Mesothelial cell of epicardium (in vitro differentiated cells): ENCODE measurements around the gene ATCAY. TPM values are rescaled to one million over a fixed set of nuclear protein-coding genes. Genes with fewer than 3 reads are reported as not detected.

ENCODE experiments used
- DNase-seq, 2 experiments: peaks; one replicate each; pipeline ENCODE4 v3.0.0; 2021; ENCODE audit warnings: low spot score in 2 of 2; ENCODE audit not compliant: unreplicated experiment in 2 of 2
- H3K27ac Mint-ChIP-seq: 2 replicates; pipeline ENCODE4 v1.8.0; 2021; ENCODE audit warnings: mixed read lengths
- H3K27me3 Mint-ChIP-seq: 2 replicates; pipeline ENCODE4 v1.8.0; 2021; ENCODE audit warnings: low read depth, mixed read lengths
- H3K36me3 Mint-ChIP-seq: 2 replicates; pipeline ENCODE4 v1.8.0; 2021; ENCODE audit warnings: mixed read lengths
- H3K4me1 Mint-ChIP-seq: 2 replicates; pipeline ENCODE4 v1.8.0; 2021; ENCODE audit warnings: mixed read lengths
- H3K4me3 Mint-ChIP-seq: 2 replicates; pipeline ENCODE4 v1.8.0; 2021; ENCODE audit warnings: mild to moderate bottlenecking, moderate library complexity, mixed read lengths
- H3K9me3 Mint-ChIP-seq: 2 replicates; pipeline ENCODE4 v1.8.0; 2021; ENCODE audit warnings: mixed read lengths
- total RNA-seq: library from RNA; stranded (reverse); gene quantifications from 3 replicates; pipeline ENCODE4 v1.2.1, GENCODE V29; 2021
- TF ChIP-seq, protein P1 (sequence below): fragments of 200-600 bp; sonication (generic); IDR thresholded peaks from one replicate; pipeline ENCODE4 v1.5.0; 2021; ENCODE audit warnings: antibody characterized with exemption; ENCODE audit not compliant: unreplicated experiment

The ATCAY gene
- total RNA-seq, 1 donor from 2014 or later, result not detected

GRCh38 chr19:3897936-3898335 is 17.5 kb downstream of the ATCAY start:
- Mint-ChIP-seq H3K36me3 (no peaks in the 10 kb centered on the region), H3K4me1 (no peaks in the 10 kb centered on the region), H3K27ac (no peak overlapping the region), H3K4me3 (no peak overlapping the region), H3K27me3 (peaks cover 4% of the 10 kb centered on the region), H3K9me3 (peaks cover 7% of the 10 kb centered on the region)
- DNase-seq, result no peak
- TF ChIP-seq, protein P1, sequence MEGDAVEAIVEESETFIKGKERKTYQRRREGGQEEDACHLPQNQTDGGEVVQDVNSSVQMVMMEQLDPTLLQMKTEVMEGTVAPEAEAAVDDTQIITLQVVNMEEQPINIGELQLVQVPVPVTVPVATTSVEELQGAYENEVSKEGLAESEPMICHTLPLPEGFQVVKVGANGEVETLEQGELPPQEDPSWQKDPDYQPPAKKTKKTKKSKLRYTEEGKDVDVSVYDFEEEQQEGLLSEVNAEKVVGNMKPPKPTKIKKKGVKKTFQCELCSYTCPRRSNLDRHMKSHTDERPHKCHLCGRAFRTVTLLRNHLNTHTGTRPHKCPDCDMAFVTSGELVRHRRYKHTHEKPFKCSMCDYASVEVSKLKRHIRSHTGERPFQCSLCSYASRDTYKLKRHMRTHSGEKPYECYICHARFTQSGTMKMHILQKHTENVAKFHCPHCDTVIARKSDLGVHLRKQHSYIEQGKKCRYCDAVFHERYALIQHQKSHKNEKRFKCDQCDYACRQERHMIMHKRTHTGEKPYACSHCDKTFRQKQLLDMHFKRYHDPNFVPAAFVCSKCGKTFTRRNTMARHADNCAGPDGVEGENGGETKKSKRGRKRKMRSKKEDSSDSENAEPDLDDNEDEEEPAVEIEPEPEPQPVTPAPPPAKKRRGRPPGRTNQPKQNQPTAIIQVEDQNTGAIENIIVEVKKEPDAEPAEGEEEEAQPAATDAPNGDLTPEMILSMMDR, result no peak

DNA sequence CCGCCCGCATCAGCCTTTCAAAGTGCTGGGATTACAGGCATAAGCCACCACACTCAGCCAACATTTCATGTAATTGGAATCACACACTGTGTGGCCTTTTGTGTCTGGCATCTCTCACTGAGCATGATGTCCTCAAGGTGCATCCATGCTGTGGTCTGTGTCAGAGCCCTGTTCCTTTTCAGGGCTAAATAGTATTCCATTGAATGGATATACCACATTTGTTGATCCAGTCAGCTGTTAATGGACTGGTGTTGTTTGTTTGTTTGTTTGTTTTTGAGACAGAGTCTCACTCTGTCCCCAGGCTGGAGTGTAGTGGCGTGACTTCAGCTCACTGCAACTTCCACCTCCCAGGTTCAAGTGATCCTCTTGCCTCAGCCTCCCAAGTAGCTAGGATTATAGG is 17.9 kb downstream of the ATCAY start:
- Mint-ChIP-seq H3K9me3 (peaks cover 7% of the 10 kb centered on the region), H3K27me3 (peaks cover 4% of the 10 kb centered on the region), H3K4me1 (no peaks in the 10 kb centered on the region), H3K4me3 (no peak overlapping the region), H3K36me3 (no peaks in the 10 kb centered on the region), H3K27ac (no peak overlapping the region)
- TF ChIP-seq, protein P1, result no peak
- DNase-seq, result no peak

GRCh38 chr19:3899531-3900294 is 19.2 kb downstream of the ATCAY start:
- Mint-ChIP-seq H3K4me3 (no peak overlapping the region), H3K36me3 (no peaks in the 10 kb centered on the region), H3K27ac (no peak overlapping the region), H3K27me3 (peaks cover 4% of the 10 kb centered on the region), H3K9me3 (peaks cover 7% of the 10 kb centered on the region), H3K4me1 (no peaks in the 10 kb centered on the region)
- TF ChIP-seq, protein P1, result no peak
- DNase-seq, result no peak

DNA sequence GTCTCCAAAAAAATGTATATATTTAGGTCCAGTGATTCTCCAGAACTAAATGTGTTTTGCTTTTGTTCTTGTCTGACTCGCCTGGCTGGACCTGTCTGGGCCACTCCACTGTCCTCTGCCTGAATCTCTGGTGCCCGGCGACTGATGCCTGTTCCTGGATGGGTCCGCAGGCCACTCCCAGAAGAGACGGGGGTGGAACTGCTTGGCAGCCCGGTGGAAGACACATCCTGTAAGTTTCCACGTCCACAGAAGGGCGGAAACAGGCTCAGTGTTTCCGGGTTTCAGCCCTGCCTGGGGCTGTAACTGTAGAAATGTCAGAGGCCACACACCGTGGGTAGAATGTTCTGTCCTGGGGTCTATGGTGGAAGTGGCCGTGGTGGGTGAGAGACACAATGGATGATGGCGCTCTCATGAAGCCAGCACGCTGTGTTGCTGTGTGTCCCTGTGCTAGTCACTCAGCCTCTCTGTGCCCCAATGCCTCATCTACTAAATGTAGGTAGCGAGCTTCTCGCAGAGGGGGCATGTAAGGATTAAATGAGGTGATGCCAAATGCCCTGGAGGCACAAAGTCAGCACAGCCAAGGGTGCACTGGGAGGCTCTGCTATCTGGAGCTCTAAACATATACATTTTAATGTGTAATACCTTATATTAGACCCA is 22.0 kb downstream of the ATCAY start:
- Mint-ChIP-seq H3K4me1 (no peaks in the 10 kb centered on the region), H3K27ac (no peak overlapping the region), H3K9me3 (peaks cover 7% of the 10 kb centered on the region), H3K36me3 (no peaks in the 10 kb centered on the region), H3K27me3 (peaks cover 5% of the 10 kb centered on the region), H3K4me3 (no peak overlapping the region)
- DNase-seq, result no peak
- TF ChIP-seq, protein P1, result no peak

DNA sequence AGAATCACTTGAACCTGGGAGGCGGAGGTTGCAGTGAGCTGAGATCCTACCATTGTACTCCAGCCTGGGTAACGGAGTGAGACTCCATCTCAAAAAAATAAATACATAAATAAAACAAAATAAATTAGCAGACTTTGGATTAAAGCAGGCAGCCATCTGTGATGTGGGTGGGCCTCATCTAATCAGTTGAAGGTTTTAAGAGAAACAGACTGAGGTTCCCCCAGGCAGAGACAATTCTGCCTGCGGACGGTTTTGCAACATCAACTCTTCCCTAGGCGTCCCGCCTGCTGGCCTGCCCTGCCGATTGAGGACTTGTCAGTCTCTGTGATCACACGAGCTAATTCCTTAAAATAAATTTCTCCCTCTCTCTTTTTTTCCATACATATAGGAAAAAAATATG is 23.7 kb downstream of the ATCAY start:
- TF ChIP-seq, protein P1, result no peak
- peaks cover 3% of the 10 kb centered on the region for H3K27me3 Mint-ChIP-seq
- H3K9me3 Mint-ChIP-seq, result no peaks in the 10 kb centered on the region
- no peaks in the 10 kb centered on the region for H3K4me1 Mint-ChIP-seq
- H3K27ac Mint-ChIP-seq, result no peak overlapping the region
- DNase-seq, result no peak
- no peaks in the 10 kb centered on the region for H3K36me3 Mint-ChIP-seq
- H3K4me3 Mint-ChIP-seq, result no peak overlapping the region
